Fibroblast of lung (primary cell): ENCODE results near the gene JUND.

Experiments
- EZH2 ChIP-seq: IDR thresholded peaks from 2 replicates; pipeline ENCODE4 v1.5.1; 2012; ENCODE audit warnings: low read length, control low read depth, mild to moderate bottlenecking; ENCODE audit errors: missing control alignments
- TF ChIP-seq, protein P1 (sequence below), 2 donors: IDR thresholded peaks in 1 of 2; conservative IDR thresholded peaks in 1 of 2; 1 replicate in 1 of 2; 2 replicates in 1 of 2; pipeline ENCODE4 v1.5.1; 2011 to 2012; ENCODE audit warnings: low read length in 2 of 2, control low read depth in 1 of 2, inconsistent platforms in 1 of 2, low read depth in 1 of 2, mild to moderate bottlenecking in 1 of 2

DNA sequence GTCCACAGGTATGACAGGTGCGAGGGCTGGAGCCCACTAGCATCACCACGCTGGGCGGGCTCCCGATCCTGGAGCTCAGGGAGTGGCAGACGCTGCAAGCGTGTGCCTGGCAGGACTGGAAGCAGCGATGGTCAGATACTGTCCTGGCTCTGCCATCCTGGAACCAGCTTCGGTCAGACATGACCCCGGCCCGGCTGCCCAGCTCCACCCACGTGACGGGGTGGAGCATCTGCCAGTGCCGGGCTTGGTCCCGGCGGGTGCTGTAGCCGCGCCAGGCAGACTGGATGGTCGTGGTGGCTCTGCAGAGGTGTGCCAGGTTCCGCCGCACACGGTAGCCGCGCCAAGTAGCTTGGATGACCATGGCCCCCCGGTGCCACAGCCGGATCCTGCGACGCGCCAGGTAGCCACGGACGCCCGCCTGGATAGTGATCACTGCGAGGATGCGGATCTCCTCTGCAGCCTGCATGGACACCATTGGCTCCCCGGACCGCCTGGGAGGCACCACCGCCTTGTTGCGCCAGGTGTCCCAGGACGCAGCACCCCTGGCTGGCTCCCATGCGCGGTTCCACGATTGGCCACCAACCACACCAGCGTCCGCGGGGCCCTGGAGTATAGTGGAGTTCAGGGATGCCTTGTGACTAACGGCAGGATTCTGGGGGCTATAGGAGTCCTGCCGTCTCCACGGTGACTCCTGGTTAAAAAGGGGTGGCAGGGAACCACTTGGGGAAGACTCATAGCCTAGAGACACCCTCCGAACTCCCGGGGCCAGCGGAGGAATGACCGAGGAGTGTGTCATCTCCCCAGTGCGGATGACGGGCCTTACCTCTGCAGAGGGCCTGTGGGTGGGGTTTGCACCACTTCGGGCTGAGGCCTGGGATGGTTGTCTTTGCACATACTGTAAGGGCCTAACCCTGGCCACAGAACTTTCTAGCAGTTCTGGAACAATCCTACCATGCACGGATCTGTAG is 23.6 kb downstream of the JUND start:
- TF ChIP-seq, protein P1, sequence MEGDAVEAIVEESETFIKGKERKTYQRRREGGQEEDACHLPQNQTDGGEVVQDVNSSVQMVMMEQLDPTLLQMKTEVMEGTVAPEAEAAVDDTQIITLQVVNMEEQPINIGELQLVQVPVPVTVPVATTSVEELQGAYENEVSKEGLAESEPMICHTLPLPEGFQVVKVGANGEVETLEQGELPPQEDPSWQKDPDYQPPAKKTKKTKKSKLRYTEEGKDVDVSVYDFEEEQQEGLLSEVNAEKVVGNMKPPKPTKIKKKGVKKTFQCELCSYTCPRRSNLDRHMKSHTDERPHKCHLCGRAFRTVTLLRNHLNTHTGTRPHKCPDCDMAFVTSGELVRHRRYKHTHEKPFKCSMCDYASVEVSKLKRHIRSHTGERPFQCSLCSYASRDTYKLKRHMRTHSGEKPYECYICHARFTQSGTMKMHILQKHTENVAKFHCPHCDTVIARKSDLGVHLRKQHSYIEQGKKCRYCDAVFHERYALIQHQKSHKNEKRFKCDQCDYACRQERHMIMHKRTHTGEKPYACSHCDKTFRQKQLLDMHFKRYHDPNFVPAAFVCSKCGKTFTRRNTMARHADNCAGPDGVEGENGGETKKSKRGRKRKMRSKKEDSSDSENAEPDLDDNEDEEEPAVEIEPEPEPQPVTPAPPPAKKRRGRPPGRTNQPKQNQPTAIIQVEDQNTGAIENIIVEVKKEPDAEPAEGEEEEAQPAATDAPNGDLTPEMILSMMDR (conservative IDR thresholded peaks at IDR 0.05 in 1 of 2, IDR thresholded peaks at IDR 0.05 in 1 of 2; ENCODE audit: low read depth in 1 of 2, low read length in 2 of 2), result no peak
- no peak for TF ChIP-seq EZH2
